Glutamatergic neuron (in vitro differentiated cells): Measurements from ENCODE around the gene COMMD1. TPM values are rescaled to one million over a fixed set of nuclear protein-coding genes. Genes with fewer than 3 reads are reported as not detected.
"Not testable (repeated sequence)": the region's sequence is repeated elsewhere in the genome, so short reads cannot be mapped to it uniquely, and the experiment has no call there.

Experiments used
- DNase-seq: peaks from one replicate; pipeline ENCODE4 v3.0.0; 2022
- H3K27ac Mint-ChIP-seq: one replicate; pipeline ENCODE4 v1.8.0; 2020; ENCODE audit warnings: mild to moderate bottlenecking, mixed read lengths, inconsistent platforms; ENCODE audit not compliant: unreplicated experiment
- H3K27me3 Mint-ChIP-seq: one replicate; pipeline ENCODE4 v1.8.0; 2020; ENCODE audit warnings: mild to moderate bottlenecking, moderate library complexity, mixed read lengths, inconsistent platforms; ENCODE audit not compliant: unreplicated experiment
- H3K36me3 Mint-ChIP-seq: one replicate; pipeline ENCODE4 v1.8.0; 2020; ENCODE audit warnings: mild to moderate bottlenecking, mixed read lengths, inconsistent platforms; ENCODE audit not compliant: unreplicated experiment
- H3K4me1 Mint-ChIP-seq: one replicate; pipeline ENCODE4 v1.8.0; 2020; ENCODE audit warnings: mild to moderate bottlenecking, low read depth, mixed read lengths, inconsistent platforms; ENCODE audit not compliant: unreplicated experiment
- H3K4me3 Mint-ChIP-seq: one replicate; pipeline ENCODE4 v1.8.0; 2020; ENCODE audit warnings: mild to moderate bottlenecking, mixed read lengths, inconsistent platforms; ENCODE audit not compliant: unreplicated experiment
- H3K9me3 Mint-ChIP-seq: one replicate; pipeline ENCODE4 v1.8.0; 2020; ENCODE audit warnings: mild to moderate bottlenecking, moderate library complexity, mixed read lengths, inconsistent platforms; ENCODE audit not compliant: unreplicated experiment
- CTCF ChIP-seq: fragments of 200-600 bp; sonication (generic); IDR thresholded peaks from one replicate; pipeline ENCODE4 v1.5.0; 2021; ENCODE audit not compliant: partially characterized antibody, unreplicated experiment
- total RNA-seq: library from RNA; stranded (reverse); fragmentation: NEBNext Ultra II Directional; extraction: Animal tissue kit (Norgen Biotek cat#: 25700); gene quantifications from one replicate; pipeline ENCODE4 v1.2.1, GENCODE V29; 2021; ENCODE audit not compliant: unreplicated experiment

COMMD1 gene
- total RNA-seq, 1 donor from 2014 or later: 48.2 TPM

GRCh38 chr2:61949458-61949713 lies 43.9 kb downstream of the COMMD1 start:
- no peak overlapping the region for H3K27ac Mint-ChIP-seq
- H3K27me3 Mint-ChIP-seq: no peaks in the 10 kb centered on the region

GRCh38 chr2:61949714-61950560 lies 44.5 kb downstream of the COMMD1 start:
- no peak overlapping the region for H3K4me3 Mint-ChIP-seq
- H3K9me3 Mint-ChIP-seq: peaks cover 3% of the 10 kb centered on the region
- DNase-seq: no peak
- no peaks in the 10 kb centered on the region for H3K27me3 Mint-ChIP-seq
- TF ChIP-seq CTCF: no peak
- H3K4me1 Mint-ChIP-seq: no peaks in the 10 kb centered on the region
- no peak overlapping the region for H3K27ac Mint-ChIP-seq
- H3K36me3 Mint-ChIP-seq: peaks cover 14% of the 10 kb centered on the region

More at GRCh38 chr2:61949458-61949713, 43.9 kb downstream of the COMMD1 start:
- H3K36me3 Mint-ChIP-seq: peaks cover 14% of the 10 kb centered on the region
- TF ChIP-seq CTCF: no peak
- no peak for DNase-seq
- no peaks in the 10 kb centered on the region for H3K4me1 Mint-ChIP-seq
- peaks cover 3% of the 10 kb centered on the region for H3K9me3 Mint-ChIP-seq
- no peak overlapping the region for H3K4me3 Mint-ChIP-seq

- H3K27ac Mint-ChIP-seq: no peak overlapping the region
- peaks cover 14% of the 10 kb centered on the region for H3K36me3 Mint-ChIP-seq
- peaks cover 3% of the 10 kb centered on the region for H3K9me3 Mint-ChIP-seq
- peaks cover 2% of the 10 kb centered on the region for H3K27me3 Mint-ChIP-seq
- TF ChIP-seq CTCF: no peak
- no peak for DNase-seq
- H3K4me3 Mint-ChIP-seq: no peak overlapping the region
- H3K4me1 Mint-ChIP-seq: no peaks in the 10 kb centered on the region
These were observed 45.3 kb downstream of the COMMD1 start for GRCh38 chr2:61950571-61951315.

GRCh38 chr2:61951881-61952280 lies 46.4 kb downstream of the COMMD1 start:
- H3K4me3 Mint-ChIP-seq: no peak overlapping the region
- TF ChIP-seq CTCF: no peak
- peaks cover 14% of the 10 kb centered on the region for H3K36me3 Mint-ChIP-seq
- H3K27me3 Mint-ChIP-seq: peaks cover 2% of the 10 kb centered on the region
- H3K27ac Mint-ChIP-seq: no peak overlapping the region
- no peak for DNase-seq
- no peaks in the 10 kb centered on the region for H3K4me1 Mint-ChIP-seq
- peaks cover 3% of the 10 kb centered on the region for H3K9me3 Mint-ChIP-seq

- no peak for TF ChIP-seq CTCF
- Mint-ChIP-seq H3K27me3 (peaks cover 2% of the 10 kb centered on the region), H3K36me3 (peaks cover 14% of the 10 kb centered on the region), H3K4me3 (no peak overlapping the region), H3K4me1 (no peaks in the 10 kb centered on the region), H3K9me3 (peaks cover 3% of the 10 kb centered on the region), H3K27ac (no peak overlapping the region)
- no peak for DNase-seq
These were observed 46.8 kb downstream of the COMMD1 start for GRCh38 chr2:61952288-61952687.

- not testable (repeated sequence) for H3K27ac Mint-ChIP-seq, DNase-seq, H3K4me3 Mint-ChIP-seq, H3K9me3 Mint-ChIP-seq, H3K4me1 Mint-ChIP-seq, H3K27me3 Mint-ChIP-seq
- H3K36me3 Mint-ChIP-seq: peaks cover 14% of the 10 kb centered on the region
These were observed 49.4 kb downstream of the COMMD1 start for GRCh38 chr2:61954856-61955255.
